PFSK-1 (cell line): ENCODE data around the gene PGAM4.

ENCODE experiments used
- POLR2AphosphoS5 ChIP-seq: IDR thresholded peaks from 2 replicates; pipeline ENCODE4 v1.6.1; 2012; ENCODE audit warnings: low read depth, mild to moderate bottlenecking, control low read depth, low read length, moderate library complexity
- TAF1 ChIP-seq: IDR thresholded peaks from 2 replicates; pipeline ENCODE4 v1.6.1; 2012; ENCODE audit warnings: low read length, control low read depth, borderline replicate concordance; ENCODE audit not compliant: insufficient read depth

- TF ChIP-seq TAF1: no peak
- TF ChIP-seq POLR2AphosphoS5: no peak
Observed at GRCh38 chrX:77962068-77962902, 7.2 kb downstream of the PGAM4 start.
